Uterus (tissue), 2 donors: ENCODE results near the gene EFCAB12.

ENCODE experiments used
- POLR2A ChIP-seq, 2 donors: fragments of 450-650 bp; IDR thresholded peaks; one replicate each; pipeline ENCODE4 v1.6.1; 2016; ENCODE audit warnings: antibody characterized with exemption in 2 of 2, mild to moderate bottlenecking in 1 of 2, moderate library complexity in 1 of 2
- TF ChIP-seq, protein P1 (sequence below), 4 experiments: fragments of 200-600 bp in 2 of 4; fragments of 450-650 bp in 2 of 4; sonication (generic) in 2 of 4; IDR thresholded peaks; one replicate each; pipeline ENCODE4 v1.5.1; 2016 to 2019; ENCODE audit warnings: antibody characterized with exemption in 4 of 4, mild to moderate bottlenecking in 2 of 4, moderate library complexity in 1 of 4

DNA sequence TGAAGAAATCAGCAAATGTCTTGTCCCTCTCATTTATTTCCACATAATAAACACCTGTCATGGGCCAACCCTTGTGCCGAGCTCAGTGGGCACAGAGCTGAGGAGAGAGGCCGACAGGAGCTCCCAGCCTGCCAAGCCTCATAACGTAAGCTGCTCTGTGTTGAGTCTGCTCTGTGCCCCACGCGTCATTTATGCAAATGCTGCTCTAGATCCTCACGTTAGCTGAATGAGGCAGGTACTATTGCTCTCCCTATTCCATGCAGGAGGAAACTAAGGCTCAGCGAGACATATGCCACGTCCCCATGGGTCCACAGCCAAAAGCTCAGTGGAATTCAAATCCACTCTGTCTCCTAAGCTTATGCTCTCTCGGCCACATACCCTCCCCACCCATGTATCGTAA, 41.5 kb downstream of the EFCAB12 start:
- TF ChIP-seq POLR2A (IDR thresholded peaks at IDR 0.05), result no peak
- TF ChIP-seq, protein P1, sequence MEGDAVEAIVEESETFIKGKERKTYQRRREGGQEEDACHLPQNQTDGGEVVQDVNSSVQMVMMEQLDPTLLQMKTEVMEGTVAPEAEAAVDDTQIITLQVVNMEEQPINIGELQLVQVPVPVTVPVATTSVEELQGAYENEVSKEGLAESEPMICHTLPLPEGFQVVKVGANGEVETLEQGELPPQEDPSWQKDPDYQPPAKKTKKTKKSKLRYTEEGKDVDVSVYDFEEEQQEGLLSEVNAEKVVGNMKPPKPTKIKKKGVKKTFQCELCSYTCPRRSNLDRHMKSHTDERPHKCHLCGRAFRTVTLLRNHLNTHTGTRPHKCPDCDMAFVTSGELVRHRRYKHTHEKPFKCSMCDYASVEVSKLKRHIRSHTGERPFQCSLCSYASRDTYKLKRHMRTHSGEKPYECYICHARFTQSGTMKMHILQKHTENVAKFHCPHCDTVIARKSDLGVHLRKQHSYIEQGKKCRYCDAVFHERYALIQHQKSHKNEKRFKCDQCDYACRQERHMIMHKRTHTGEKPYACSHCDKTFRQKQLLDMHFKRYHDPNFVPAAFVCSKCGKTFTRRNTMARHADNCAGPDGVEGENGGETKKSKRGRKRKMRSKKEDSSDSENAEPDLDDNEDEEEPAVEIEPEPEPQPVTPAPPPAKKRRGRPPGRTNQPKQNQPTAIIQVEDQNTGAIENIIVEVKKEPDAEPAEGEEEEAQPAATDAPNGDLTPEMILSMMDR (IDR thresholded peaks at IDR 0.05), result no peak
